Immature natural killer cell (primary cell): ENCODE measurements around the gene CUEDC1. TPM values are rescaled to one million over a fixed set of nuclear protein-coding genes. Genes with fewer than 3 reads are reported as not detected.
A peak's percentile ranks its signal among the peaks of the same experiment; 100 is the strongest.
"Not testable (repeated sequence)": the region's sequence is repeated elsewhere in the genome, so short reads cannot be mapped to it uniquely, and the experiment has no call there.

Source experiments
- DNase-seq, 3 donors: peaks; one replicate each; pipeline ENCODE4 v3.0.0; 2022; ENCODE audit warnings: mixed read lengths in 1 of 3
- H3K27ac Mint-ChIP-seq, 6 donors: one replicate each; pipeline ENCODE4 v1.8.0; 2020; ENCODE audit warnings: mixed read lengths in 6 of 6, mild to moderate bottlenecking in 5 of 6, inconsistent platforms in 4 of 6, moderate library complexity in 3 of 6
- H3K27me3 Mint-ChIP-seq, 3 donors: one replicate each; pipeline ENCODE4 v1.8.0; 2020 to 2021; ENCODE audit warnings: low read depth in 3 of 3, mild to moderate bottlenecking in 3 of 3, mixed read lengths in 3 of 3, moderate library complexity in 3 of 3, inconsistent platforms in 1 of 3
- H3K36me3 Mint-ChIP-seq, 3 donors: one replicate each; pipeline ENCODE4 v1.8.0; 2020; ENCODE audit warnings: mixed read lengths in 3 of 3, inconsistent platforms in 2 of 3, mild to moderate bottlenecking in 2 of 3
- H3K4me1 Mint-ChIP-seq, 2 donors: one replicate each; pipeline ENCODE4 v1.8.0; 2020; ENCODE audit warnings: inconsistent platforms in 2 of 2, mild to moderate bottlenecking in 2 of 2, mixed read lengths in 2 of 2, moderate library complexity in 1 of 2
- H3K4me3 Mint-ChIP-seq, 5 donors: one replicate each; pipeline ENCODE4 v1.8.0; 2020; ENCODE audit warnings: mild to moderate bottlenecking in 5 of 5, mixed read lengths in 5 of 5, inconsistent platforms in 3 of 5, moderate library complexity in 3 of 5
- H3K9me3 Mint-ChIP-seq, 6 donors: one replicate each; pipeline ENCODE4 v1.8.0; 2020; ENCODE audit warnings: mild to moderate bottlenecking in 6 of 6, mixed read lengths in 6 of 6, inconsistent platforms in 4 of 6, moderate library complexity in 3 of 6
- polyA plus RNA-seq, 3 donors: library from polyadenylated mRNA; unstranded; fragments of 300-500 nt; fragmentation: Illumina TruSeq; gene quantifications; one replicate each; pipeline ENCODE4 v1.2.3, GENCODE V29; 2021

Gene CUEDC1
- polyA plus RNA-seq, 3 donors from 2014 or later: 0.43 to 2.5 (median 0.52) TPM

DNA sequence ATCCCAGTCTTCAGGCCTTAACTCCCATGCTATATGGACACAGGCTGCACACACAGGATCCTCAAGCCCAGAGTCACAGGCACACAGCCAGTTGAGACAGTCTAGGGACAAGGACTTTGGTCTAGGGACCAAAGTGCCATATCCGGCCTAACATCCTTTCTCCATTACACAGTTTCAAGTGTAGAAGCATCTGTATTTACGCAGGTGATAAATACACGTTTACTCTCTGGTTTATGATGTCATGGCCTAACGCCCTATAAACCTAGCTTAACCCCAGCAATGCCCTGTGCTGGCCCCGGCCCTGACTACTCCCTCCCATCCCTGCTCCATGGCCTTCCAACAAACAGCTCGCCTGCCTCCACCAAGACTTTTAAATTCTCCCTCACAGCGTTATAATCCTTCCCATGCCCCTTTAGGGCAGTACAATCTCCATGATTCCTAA, 17.1 kb downstream of the CUEDC1 start:
- Mint-ChIP-seq H3K9me3 (no peaks in the 10 kb centered on the region), H3K4me3 (no peak overlapping the region), H3K36me3 (peaks cover 0 to 3% (median 0%) of the 10 kb centered on the region in 3 donors), H3K27ac (no peak overlapping the region), H3K4me1 (peaks cover 0 to 2% of the 10 kb centered on the region in 2 donors), H3K27me3 (peaks cover 5 to 16% (median 6%) of the 10 kb centered on the region in 3 donors)
- no peak for DNase-seq

DNA sequence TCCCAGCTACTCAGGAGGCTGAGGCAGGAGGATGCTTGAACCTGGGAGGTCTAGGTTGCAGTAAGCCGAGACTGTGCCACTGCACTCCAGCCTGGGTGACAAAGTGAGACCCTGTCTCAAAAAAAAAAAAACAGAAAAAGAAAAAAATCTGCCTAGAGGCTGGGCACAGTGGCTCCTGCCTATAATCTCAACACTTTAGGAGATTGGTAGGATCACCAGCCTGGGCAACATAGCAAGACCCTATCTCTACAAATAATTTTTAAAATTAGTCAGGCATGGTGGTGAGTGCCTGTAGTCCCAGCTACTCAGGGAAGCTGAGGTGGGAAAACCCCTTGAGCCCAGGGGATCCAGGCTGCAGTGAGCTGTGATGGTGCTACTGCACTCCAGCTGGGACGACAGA, 17.7 kb downstream of the CUEDC1 start:
- no peak for DNase-seq
- Mint-ChIP-seq H3K4me1 (peaks cover 0 to 2% of the 10 kb centered on the region in 2 donors), H3K9me3 (no peaks in the 10 kb centered on the region), H3K27ac (no peak overlapping the region), H3K36me3 (peaks cover 0 to 3% (median 0%) of the 10 kb centered on the region in 3 donors), H3K4me3 (no peak overlapping the region), H3K27me3 (peaks cover 5 to 16% (median 6%) of the 10 kb centered on the region in 3 donors)

DNA sequence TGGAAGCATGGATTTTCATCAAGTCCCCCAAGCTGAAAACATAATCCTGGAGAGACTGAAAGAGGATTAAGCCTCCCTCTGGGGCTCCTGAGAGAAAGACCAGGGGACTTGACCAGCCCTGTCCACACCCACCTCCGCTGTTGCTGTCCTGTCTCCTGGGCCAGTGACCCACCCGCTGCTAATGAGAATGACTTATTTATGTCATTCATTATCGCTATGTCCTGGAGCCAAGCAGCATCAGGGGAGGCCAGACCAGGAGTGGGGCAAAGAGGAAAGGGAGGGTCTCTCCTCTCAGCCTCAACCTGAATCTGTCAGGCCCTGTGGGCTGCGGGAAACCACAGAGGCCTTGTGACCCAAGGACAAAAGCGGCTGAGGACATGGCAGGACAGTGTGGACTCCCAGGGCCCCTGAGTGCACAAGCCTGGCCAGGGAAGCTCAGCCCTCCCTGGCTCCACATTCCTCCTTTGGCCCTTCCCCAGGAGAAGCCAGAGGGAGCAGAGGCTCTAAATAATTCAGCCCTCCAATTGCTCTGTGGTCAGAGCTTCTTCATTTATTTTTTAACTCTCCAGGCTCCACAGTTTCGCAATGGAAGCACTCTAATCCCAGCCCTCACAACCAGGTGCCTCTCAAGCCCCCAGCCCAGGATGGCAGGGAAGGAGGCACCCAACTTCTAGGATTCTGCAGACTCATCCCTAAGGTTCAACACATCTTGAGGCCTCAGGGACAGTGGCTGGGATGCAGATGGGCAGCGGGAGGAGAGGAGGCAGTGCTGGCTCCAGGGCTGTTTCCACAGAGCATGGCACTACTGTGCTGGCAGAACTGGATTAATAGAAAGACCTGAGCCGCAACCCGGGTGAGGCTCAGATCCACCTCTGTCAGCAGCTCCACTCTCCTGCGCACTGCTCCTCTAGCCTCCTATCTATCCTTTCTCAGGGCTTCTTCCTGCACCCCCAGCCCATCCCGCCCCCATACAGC, 19.1 kb downstream of the CUEDC1 start:
- Mint-ChIP-seq H3K4me3 (peak overlapping the region in 1 of 5 donors; percentile 17), H3K27ac (no peak overlapping the region), H3K9me3 (no peaks in the 10 kb centered on the region), H3K36me3 (peaks cover 0 to 3% (median 0%) of the 10 kb centered on the region in 3 donors), H3K27me3 (peaks cover 5 to 14% (median 6%) of the 10 kb centered on the region in 3 donors), H3K4me1 (peaks cover 0 to 2% of the 10 kb centered on the region in 2 donors)
- no peak for DNase-seq

DNA sequence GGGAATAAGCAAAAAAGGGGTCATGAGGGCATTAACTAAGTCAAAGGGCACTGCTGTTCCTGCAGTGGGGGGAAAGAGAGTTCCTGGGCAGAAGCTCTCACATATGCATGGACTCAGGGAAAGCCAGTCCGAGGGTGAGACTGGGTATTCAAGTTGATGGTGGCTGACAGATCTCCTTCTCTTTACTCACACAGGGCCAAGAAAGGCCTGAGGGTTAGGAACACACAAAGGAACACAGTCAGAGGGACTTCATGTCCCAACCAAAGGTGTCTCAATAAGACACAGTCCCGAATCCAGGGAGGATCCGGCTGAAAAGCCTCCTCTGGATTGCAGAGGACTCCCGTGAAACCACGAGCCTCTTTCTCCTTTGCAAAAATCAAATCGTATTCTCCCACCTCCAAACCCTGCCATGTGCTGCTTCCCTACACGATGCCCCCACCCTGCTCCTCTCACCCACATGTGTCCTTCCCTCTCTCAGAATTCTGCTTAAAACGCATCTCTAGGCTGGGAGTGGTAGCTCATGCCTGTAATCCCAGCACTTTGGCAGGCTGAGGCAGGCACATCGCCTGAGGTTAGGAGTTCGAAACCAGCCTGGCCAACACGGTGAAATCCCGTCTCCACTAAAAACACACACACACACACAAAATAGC, 23.6 kb downstream of the CUEDC1 start:
- Mint-ChIP-seq H3K36me3 (no peaks in the 10 kb centered on the region), H3K4me3 (no peak overlapping the region), H3K27ac (no peak overlapping the region), H3K9me3 (no peaks in the 10 kb centered on the region), H3K4me1 (no peaks in the 10 kb centered on the region), H3K27me3 (peaks cover 5 to 8% (median 6%) of the 10 kb centered on the region in 3 donors)
- no peak for DNase-seq

DNA sequence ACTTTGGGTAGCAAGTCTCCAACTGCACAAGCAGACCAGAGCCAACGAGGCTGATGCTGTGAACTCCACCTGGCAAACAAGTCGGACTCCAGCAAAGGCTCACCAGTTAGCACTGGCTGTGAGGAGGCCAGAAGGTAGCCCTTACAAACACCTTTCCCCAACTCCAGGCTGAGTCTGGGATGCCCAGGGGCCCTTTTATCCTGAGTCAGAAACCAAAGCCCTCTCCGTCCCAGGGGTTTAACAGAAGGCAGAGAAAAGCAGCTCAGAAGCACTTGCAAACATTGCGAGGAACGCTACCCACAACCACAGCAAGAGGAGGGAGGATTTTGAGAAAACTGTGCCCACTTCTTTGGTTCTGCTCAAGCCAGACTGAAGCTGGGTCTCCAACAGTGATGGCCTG, 25.0 kb downstream of the CUEDC1 start:
- no peak overlapping the region for H3K27ac Mint-ChIP-seq
- peaks cover 3 to 9% (median 4%) of the 10 kb centered on the region in 3 donors for H3K27me3 Mint-ChIP-seq
- no peak for DNase-seq
- no peaks in the 10 kb centered on the region for H3K9me3 Mint-ChIP-seq
- H3K36me3 Mint-ChIP-seq: no peaks in the 10 kb centered on the region
- H3K4me3 Mint-ChIP-seq: no peak overlapping the region
- no peaks in the 10 kb centered on the region for H3K4me1 Mint-ChIP-seq

DNA sequence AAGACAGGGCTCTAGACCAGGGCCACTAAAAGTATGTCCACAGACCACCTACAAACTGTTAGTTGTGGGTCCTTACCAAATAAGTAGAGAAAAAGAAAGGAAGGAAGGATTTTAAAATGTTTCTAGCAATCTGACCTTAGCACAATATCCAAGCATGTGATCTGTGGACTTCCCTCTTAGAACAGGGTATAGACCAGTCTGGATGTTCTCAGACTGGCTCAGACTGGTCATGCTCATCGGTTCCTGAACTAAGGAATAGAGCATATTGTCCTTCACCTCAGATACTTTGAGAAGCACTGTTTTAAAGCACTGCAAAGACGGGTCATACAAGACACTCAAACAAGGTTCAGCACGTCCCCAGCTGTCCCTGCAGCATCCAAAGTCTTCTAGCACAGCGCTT, 25.8 kb downstream of the CUEDC1 start:
- no peaks in the 10 kb centered on the region for H3K36me3 Mint-ChIP-seq
- H3K27me3 Mint-ChIP-seq: peaks cover 3 to 9% (median 4%) of the 10 kb centered on the region in 3 donors

DNA sequence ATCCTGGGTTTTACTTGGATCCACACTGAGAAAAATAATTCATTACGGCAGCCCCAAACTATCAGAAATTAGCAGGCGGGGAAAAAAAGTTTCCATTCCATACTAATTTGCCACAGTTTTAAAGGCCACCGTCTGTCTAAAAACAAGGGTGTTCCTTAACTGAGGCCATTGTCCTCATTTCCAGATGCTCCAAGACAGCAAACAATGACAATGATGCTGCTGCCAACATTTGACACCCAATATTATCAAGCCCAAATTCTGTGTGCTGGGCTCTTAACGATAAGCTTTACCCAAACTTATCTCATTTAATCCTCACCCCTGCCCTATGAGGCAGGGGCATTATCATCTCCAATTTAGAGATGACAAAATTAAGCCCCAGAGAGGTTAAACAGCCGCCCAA, 26.3 kb downstream of the CUEDC1 start:
- H3K27me3 Mint-ChIP-seq: peaks cover 4 to 8% (median 4%) of the 10 kb centered on the region in 3 donors
- H3K4me1 Mint-ChIP-seq: peaks cover 5 to 10% of the 10 kb centered on the region in 2 donors
- no peak for DNase-seq
- no peaks in the 10 kb centered on the region for H3K9me3 Mint-ChIP-seq
- H3K4me3 Mint-ChIP-seq: no peak overlapping the region
- no peak overlapping the region for H3K27ac Mint-ChIP-seq
- no peaks in the 10 kb centered on the region for H3K36me3 Mint-ChIP-seq

More for the DNA sequence above, 25.8 kb downstream of the CUEDC1 start:
- Mint-ChIP-seq H3K4me3 (no peak overlapping the region), H3K9me3 (no peaks in the 10 kb centered on the region), H3K27ac (no peak overlapping the region), H3K4me1 (peaks cover 3 to 8% of the 10 kb centered on the region in 2 donors)
- DNase-seq: no peak

DNA sequence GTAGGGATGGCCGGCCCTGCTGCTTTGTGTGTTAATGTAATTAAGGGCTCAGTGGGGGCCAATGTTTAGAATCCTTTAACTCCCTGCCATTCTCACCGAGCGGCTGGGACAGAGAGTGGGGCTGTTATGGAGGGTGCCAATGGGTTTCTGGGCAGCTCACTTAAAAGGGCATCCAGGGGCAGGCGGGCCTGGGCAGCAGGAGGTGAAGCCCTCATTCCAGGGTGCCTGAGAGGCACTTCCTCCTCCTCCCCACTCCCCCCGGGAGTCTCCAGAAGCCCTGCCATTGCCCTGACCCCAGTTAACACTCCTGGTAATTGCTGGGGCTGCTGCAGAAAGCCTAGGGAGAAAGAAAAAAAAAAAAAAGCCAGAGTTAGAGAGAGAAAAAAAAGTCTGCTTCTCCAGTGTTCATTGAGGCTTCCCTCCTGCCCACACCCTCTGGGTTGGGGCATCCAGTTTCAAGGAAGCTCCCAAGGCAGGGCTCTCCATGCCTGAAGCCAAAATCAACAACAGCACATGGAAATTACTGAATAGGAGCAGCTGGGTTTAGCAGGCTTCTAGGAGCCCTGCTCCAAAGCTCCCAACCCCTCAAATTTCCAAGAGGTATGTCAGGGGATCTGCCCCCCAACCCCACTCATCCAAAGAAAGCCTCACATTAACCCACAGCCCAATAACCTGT, 28.0 kb downstream of the CUEDC1 start:
- Mint-ChIP-seq H3K4me1 (peaks cover 14 to 26% of the 10 kb centered on the region in 2 donors), H3K4me3 (no peak overlapping the region), H3K27ac (no peak overlapping the region), H3K9me3 (no peaks in the 10 kb centered on the region), H3K36me3 (no peaks in the 10 kb centered on the region), H3K27me3 (peaks cover 4 to 6% (median 6%) of the 10 kb centered on the region in 3 donors)
- DNase-seq: no peak

DNA sequence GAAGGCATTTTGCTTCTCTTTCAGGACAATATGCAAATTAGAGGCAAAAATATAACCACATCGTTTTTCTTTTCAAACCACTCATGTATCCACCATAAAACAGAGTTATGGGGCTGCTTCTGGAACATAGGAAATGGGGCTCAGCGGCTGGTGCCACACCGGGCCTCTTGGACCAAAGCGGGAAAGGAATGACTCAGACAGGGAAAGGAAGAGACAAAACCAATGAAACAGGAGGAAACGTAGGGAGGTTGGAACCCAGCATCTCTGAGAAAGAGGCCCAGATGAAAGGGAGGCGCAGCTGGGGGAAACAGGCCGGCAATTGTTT, 28.5 kb downstream of the CUEDC1 start:
- Mint-ChIP-seq H3K27ac (no peak overlapping the region), H3K9me3 (no peaks in the 10 kb centered on the region), H3K36me3 (no peaks in the 10 kb centered on the region), H3K4me1 (peaks cover 14 to 29% of the 10 kb centered on the region in 2 donors), H3K27me3 (peaks cover 4 to 9% (median 8%) of the 10 kb centered on the region in 3 donors), H3K4me3 (no peak overlapping the region)
- no peak for DNase-seq

DNA sequence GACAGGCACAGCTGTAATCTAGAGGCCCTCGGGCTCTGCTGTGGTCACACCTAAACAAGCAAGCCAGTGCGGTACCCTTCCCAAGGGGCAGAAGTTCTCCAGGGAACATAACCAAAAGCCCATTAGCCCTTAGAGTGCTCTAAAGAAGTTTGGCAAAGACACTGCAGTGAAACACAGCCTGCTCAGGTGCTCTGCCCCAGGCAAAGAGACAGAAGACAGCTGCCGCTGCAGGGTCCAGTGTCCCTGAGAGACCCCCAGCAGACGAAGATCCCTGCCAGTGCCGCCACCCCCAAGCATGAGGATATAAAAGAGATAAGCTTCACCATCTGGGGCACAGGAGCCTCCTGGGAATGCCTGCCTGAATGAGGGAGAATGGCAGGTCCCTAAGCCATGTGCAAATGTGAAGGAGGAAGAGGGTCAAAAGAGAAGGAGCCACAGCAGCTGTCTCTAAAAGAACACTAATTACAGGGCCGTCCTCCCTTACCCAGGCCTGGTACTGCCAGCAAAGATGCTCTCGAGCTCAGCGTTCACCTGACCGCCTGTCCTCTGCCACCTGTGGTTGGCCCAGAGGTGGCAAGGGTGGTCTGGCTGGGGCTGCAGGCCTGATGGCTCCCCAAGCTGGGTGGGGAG, 29.7 kb downstream of the CUEDC1 start:
- H3K36me3 Mint-ChIP-seq: no peaks in the 10 kb centered on the region
- no peak overlapping the region for H3K4me3 Mint-ChIP-seq
- H3K27ac Mint-ChIP-seq: no peak overlapping the region
- peaks cover 14 to 29% of the 10 kb centered on the region in 2 donors for H3K4me1 Mint-ChIP-seq
- no peak for DNase-seq
- peaks cover 4 to 10% (median 8%) of the 10 kb centered on the region in 3 donors for H3K27me3 Mint-ChIP-seq
- H3K9me3 Mint-ChIP-seq: no peaks in the 10 kb centered on the region

DNA sequence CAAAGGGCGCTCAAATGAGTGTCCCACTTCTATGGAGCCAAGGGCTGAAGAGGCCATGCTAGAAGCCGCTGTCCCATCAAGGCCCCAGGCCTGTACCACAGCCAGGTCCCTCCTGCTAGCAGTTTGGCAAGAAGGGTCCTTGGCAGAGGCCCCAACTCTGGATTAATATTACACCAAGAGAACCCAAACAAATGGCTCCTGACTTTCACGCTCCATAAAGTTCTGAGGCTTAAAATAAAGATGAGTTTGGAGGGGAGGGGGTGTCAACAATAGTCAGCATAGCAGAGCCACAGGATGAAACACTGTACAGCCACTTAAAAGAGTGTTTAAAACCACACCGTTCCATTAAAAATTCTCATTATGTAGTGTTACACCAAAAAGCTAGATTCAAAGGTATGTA, 30.5 kb downstream of the CUEDC1 start:
- Mint-ChIP-seq H3K27me3 (peaks cover 3 to 11% (median 10%) of the 10 kb centered on the region in 3 donors), H3K4me1 (peaks cover 14 to 29% of the 10 kb centered on the region in 2 donors), H3K4me3 (no peak overlapping the region), H3K9me3 (no peaks in the 10 kb centered on the region), H3K27ac (no peak overlapping the region), H3K36me3 (no peaks in the 10 kb centered on the region)
- DNase-seq: no peak

DNA sequence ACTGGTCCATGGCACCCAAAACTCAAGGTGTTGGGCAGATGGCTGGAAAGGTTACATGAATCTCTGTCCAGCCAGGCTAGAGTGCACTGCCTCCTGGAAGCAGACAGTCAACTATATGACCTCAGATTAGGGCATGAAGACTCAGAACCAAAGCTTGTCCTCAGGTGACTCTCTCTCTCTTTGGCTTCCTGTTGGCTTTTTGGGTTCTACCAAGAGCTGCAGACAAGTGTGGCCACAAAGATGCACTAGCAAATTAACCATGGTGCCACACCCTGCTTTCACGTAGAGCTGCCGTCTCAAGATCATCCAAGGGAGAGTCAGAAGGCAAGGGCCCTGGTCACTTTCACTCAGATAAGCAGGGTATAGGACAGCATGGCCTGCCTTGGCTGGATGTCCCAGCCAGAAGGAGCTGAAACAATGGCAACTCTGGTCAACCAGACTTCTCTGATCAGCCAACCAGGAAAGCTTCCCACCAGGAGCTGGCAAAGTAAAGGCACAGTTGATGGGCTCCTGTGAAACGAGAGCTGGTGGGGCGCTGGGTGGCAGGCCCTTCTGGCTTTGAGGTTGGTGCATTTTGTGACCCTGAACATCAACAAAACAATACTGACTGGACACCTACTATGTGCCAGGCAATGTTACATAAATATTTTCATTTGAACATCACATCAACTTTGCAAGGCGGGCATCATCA, 31.9 kb downstream of the CUEDC1 start:
- H3K4me3 Mint-ChIP-seq: peak overlapping the region in 1 of 5 donors; percentile 20
- no peak for DNase-seq
- no peak overlapping the region for H3K27ac Mint-ChIP-seq
- no peaks in the 10 kb centered on the region for H3K9me3 Mint-ChIP-seq
- no peaks in the 10 kb centered on the region for H3K36me3 Mint-ChIP-seq
- H3K27me3 Mint-ChIP-seq: peaks cover 3 to 11% (median 7%) of the 10 kb centered on the region in 3 donors
- H3K4me1 Mint-ChIP-seq: peaks cover 14 to 29% of the 10 kb centered on the region in 2 donors

DNA sequence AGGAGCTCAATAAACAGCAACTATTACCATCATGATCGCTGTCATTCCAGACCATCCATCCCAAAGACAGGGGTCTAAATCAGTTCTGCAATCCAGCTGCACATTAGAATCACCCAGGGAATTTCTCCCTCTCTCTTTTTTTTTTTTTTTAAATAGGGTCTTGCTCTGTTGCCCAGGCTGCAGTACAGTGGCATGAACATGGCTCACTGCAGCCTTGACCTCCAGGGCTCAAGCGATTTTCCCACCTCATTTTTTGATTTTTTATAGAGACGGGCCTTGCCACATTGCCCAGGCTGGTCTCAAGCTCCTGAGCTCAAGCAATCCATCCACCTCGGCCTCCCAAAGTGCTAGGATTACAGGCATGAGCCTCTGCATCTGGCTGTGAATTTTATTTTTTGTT, 32.5 kb downstream of the CUEDC1 start:
- not testable (repeated sequence) for H3K9me3 Mint-ChIP-seq, H3K36me3 Mint-ChIP-seq, DNase-seq, H3K27ac Mint-ChIP-seq
- peaks cover 14 to 29% of the 10 kb centered on the region in 2 donors for H3K4me1 Mint-ChIP-seq
- H3K4me3 Mint-ChIP-seq: peak overlapping the region in 1 of 5 donors; percentile 20
- H3K27me3 Mint-ChIP-seq: peaks cover 3 to 11% (median 7%) of the 10 kb centered on the region in 3 donors
